Ovary (tissue), 9 donors: Measurements from ENCODE around the gene GOSR2. TPM values are rescaled to one million over a fixed set of nuclear protein-coding genes. Genes with fewer than 3 reads are reported as not detected.
"Not testable (repeated sequence)": the region's sequence is repeated elsewhere in the genome, so short reads cannot be mapped to it uniquely, and the experiment has no call there.

Experiments
- DNase-seq, 5 donors: peaks; one replicate each; pipeline ENCODE4 v3.0.0-alpha.2; 2019 to 2020
- H3K27ac ChIP-seq, 2 donors: fragments of 200-600 bp; one replicate each; pipeline versions ENCODE4 v1.5.1 to v1.8.0; 2019 to 2022
- H3K27me3 ChIP-seq: fragments of 200-600 bp; one replicate; pipeline ENCODE4 v1.8.0; 2022
- H3K36me3 ChIP-seq: fragments of 200-600 bp; sonication (generic); one replicate; pipeline ENCODE4 v1.5.1; 2019
- H3K4me1 ChIP-seq: one replicate; pipeline ENCODE4 v1.8.1; 2013; ENCODE audit warnings: mild to moderate bottlenecking, moderate library complexity; ENCODE audit not compliant: insufficient read depth
- H3K4me3 ChIP-seq: fragments of 200-600 bp; sonication (generic); one replicate; pipeline ENCODE4 v1.5.1; 2017
- H3K9me3 ChIP-seq, 2 donors: fragments of 200-600 bp in 1 of 2; sonication (generic) in 1 of 2; one replicate each; pipeline versions ENCODE4 v1.5.1 to v1.8.1; 2013 to 2019; ENCODE audit warnings: mild to moderate bottlenecking in 1 of 2, moderate library complexity in 1 of 2
- CTCF ChIP-seq, 3 donors: fragments of 450-650 bp in 2 of 3; fragments of 200-600 bp in 1 of 3; IDR thresholded peaks; one replicate each; pipeline versions ENCODE4 v1.5.1 to v1.8.0; 2016 to 2022; ENCODE audit warnings: antibody characterized with exemption in 3 of 3, mild to moderate bottlenecking in 1 of 3
- EP300 ChIP-seq: sonication (generic); formaldehyde crosslinking; IDR thresholded peaks from one replicate; pipeline ENCODE4 v1.6.1; 2017; ENCODE audit warnings: antibody characterized with exemption
- POLR2A ChIP-seq: fragments of 450-650 bp; IDR thresholded peaks from one replicate; pipeline ENCODE4 v1.6.1; 2017; ENCODE audit warnings: antibody characterized with exemption, mild to moderate bottlenecking, moderate library complexity
- WGBS, 3 donors: extraction: QIAGEN DNeasy Blood & Tissue Kit in 1 of 3; methylation state at CpG; one replicate each; pipeline versions ENCODE4 v1.1.5 to v1.1.7; 2013 to 2017; 5-methylcytosine and 5-hydroxymethylcytosine counted together
- intact Hi-C, 4 donors: fragments of 100-400 bp; cut with DNase I; formaldehyde crosslinking; loops; one replicate each; pipeline versions ENCODE4 v1.11.0 to v1.15.1; 2022 to 2023
- polyA plus RNA-seq, 2 donors: library from polyadenylated mRNA; stranded (reverse); fragments of 200-250 nt in 1 of 2; fragments of 350-450 nt in 1 of 2; fragmentation: Illumina TruSeq in 1 of 2; extraction: RNeasy Lipid Tissue Mini Kit (QIAGEN cat#74804) in 1 of 2; gene quantifications; one replicate each; pipeline ENCODE4 v1.2.3, GENCODE V29; 2013 to 2014
- total RNA-seq, 7 donors: library from RNA; depleted of rRNA in 2 of 7; stranded (reverse); fragments of >200 nt in 2 of 7; fragmentation: NEBNext Ultra II Directional in 3 of 7; extraction: Animal tissue kit (Norgen Biotek cat#: 25700) in 3 of 7; gene quantifications; one replicate each; pipeline versions ENCODE4 v1.1.0 to v1.2.4, GENCODE V29; 2016 to 2023
- donor health status: DM: no; HTN: no; CAD: no; lungs with moderate emphysema.
- donor health status: DM: no; HTN: no; CAD: no.
- donor health status: Bipolar disorder and iron deficiency.
- donor health status: DM: yes; HTN: yes; CAD: no.
- donor health status: DM: no; HTN: no; CAD: no.
- donor health status: DM: yes; HTN: yes; CAD: no.

GOSR2 gene
- total and polyA plus RNA-seq, 9 donors = 24.2 to 79.3 (median 53.1) TPM

DNA sequence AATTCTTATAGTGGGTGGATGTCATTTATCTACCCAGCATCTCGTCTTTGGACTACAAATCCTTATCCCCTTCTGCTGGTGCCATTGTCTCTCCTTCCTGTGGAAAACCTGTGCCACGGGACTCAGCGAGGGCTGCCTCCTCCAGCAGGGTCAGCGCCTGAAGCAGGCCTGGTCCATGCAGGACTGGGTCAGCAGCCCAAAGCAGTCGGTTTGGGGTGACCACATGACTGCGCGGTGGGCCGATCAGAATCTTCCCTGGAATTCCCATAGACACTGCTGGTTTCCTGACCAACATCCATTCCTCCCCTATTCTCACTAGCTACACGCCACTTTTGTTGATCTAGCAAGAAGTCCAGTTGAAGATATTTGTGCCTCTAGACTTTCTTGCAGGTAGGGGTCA lies 29.2 kb downstream of the GOSR2 start:
- Histone ChIP-seq H3K4me3 (no peak overlapping the region), H3K9me3 (no peaks in the 10 kb centered on the region), H3K36me3 (no peaks in the 10 kb centered on the region), H3K4me1 (no peaks in the 10 kb centered on the region), H3K27ac (no peak overlapping the region), H3K27me3 (no peaks in the 10 kb centered on the region)
- intact Hi-C loops = no loop called here
- DNase-seq = no peak
- 67 to 74% (median 68%) methylated on average over 9 of the region's 9 CpGs for WGBS, 3 donors
- TF ChIP-seq CTCF (IDR thresholded peaks at IDR 0.05) = no peak
- no peak for TF ChIP-seq POLR2A
- TF ChIP-seq EP300 = no peak

- H3K27me3 ChIP-seq, DNase-seq, H3K4me3 ChIP-seq, H3K27ac ChIP-seq, H3K9me3 ChIP-seq, intact Hi-C loops, H3K4me1 ChIP-seq, H3K36me3 ChIP-seq: not testable (repeated sequence)
- WGBS, 3 donors = 72 to 93% (median 92%) methylated on average over 2 to 4 of the region's 4 CpGs
These were observed 30.2 kb downstream of the GOSR2 start for GRCh38 chr17:46953191-46953590.

- DNase-seq = no peak
- TF ChIP-seq POLR2A = no peak
- no peak for TF ChIP-seq EP300
- TF ChIP-seq CTCF (IDR thresholded peaks at IDR 0.05) = no peak
These were observed 35.2 kb downstream of the GOSR2 start for GRCh38 chr17:46958041-46958591.

DNA sequence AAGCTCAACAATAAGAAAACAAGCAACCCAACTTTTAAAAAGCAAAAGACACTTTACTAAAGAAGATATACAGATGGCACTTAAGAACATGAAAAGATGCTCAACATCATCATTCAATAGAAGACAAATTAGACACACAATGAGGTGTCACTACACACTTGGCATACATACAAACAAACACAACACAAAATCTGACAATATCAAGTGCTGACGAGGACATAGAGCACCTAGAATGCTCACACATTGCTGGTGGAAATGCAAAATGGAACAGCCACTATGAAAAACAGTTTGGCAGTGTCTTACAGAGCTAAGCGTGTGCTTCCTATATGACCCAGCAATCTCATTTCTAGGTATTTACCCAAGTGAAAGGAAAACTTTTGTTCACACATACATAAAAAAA lies 37.2 kb downstream of the GOSR2 start:
- Histone ChIP-seq H3K36me3 (no peaks in the 10 kb centered on the region), H3K9me3 (no peaks in the 10 kb centered on the region), H3K27ac (no peak overlapping the region), H3K4me1 (peaks cover 1% of the 10 kb centered on the region), H3K4me3 (no peak overlapping the region), H3K27me3 (no peaks in the 10 kb centered on the region)
- TF ChIP-seq CTCF (IDR thresholded peaks at IDR 0.05) (no peak), EP300 (no peak), POLR2A (no peak)
- DNase-seq = no peak
- intact Hi-C loops = no loop called here
- 44 to 49% (median 44%) methylated on average over 2 of the region's 2 CpGs for WGBS, 3 donors

More at GRCh38 chr17:46958041-46958591, 35.2 kb downstream of the GOSR2 start:
- Histone ChIP-seq H3K9me3 (no peaks in the 10 kb centered on the region), H3K4me3 (no peak overlapping the region), H3K4me1 (peaks cover 1% of the 10 kb centered on the region), H3K27me3 (no peaks in the 10 kb centered on the region), H3K27ac (no peak overlapping the region), H3K36me3 (no peaks in the 10 kb centered on the region)
- WGBS, 3 donors = 68 to 73% (median 68%) methylated on average over 8 of the region's 8 CpGs
- intact Hi-C loops = no loop called here

GRCh38 chr17:46962374-46962790 lies 39.4 kb downstream of the GOSR2 start:
- 0 to 4% (median 0%) methylated on average over 1 of the region's 1 CpG for WGBS, 3 donors

More at GRCh38 chr17:46962374-46962790, 39.4 kb downstream of the GOSR2 start:
- no peak overlapping the region for H3K27ac ChIP-seq
- no peaks in the 10 kb centered on the region for H3K27me3 ChIP-seq
- H3K4me1 ChIP-seq = peaks cover 1% of the 10 kb centered on the region
- H3K9me3 ChIP-seq = no peaks in the 10 kb centered on the region
- intact Hi-C loops = no loop called here
- TF ChIP-seq CTCF (IDR thresholded peaks at IDR 0.05) = no peak
- no peak for TF ChIP-seq EP300
- H3K36me3 ChIP-seq = no peaks in the 10 kb centered on the region
- DNase-seq = no peak
- no peak overlapping the region for H3K4me3 ChIP-seq
